Subcutaneous abdominal adipose tissue (tissue), 5 donors: ENCODE data around the gene TBCB.

Source experiments
- H3K27ac ChIP-seq: one replicate; pipeline ENCODE4 v1.7.0; 2013; ENCODE audit warnings: low read depth, mild to moderate bottlenecking, inconsistent platforms, low read length, moderate library complexity
- H3K27me3 ChIP-seq, 5 donors: one replicate each; pipeline ENCODE4 v1.7.0; 2013; ENCODE audit warnings: low read length in 5 of 5, inconsistent platforms in 1 of 5; ENCODE audit not compliant: control insufficient read depth in 5 of 5, insufficient read depth in 4 of 5
- H3K36me3 ChIP-seq, 5 donors: one replicate each; pipeline ENCODE4 v1.7.0; 2013; ENCODE audit warnings: low read length in 5 of 5; ENCODE audit not compliant: control insufficient read depth in 5 of 5, insufficient read depth in 5 of 5
- H3K4me1 ChIP-seq, 5 donors: one replicate each; pipeline ENCODE4 v1.7.0; 2013; ENCODE audit warnings: low read length in 5 of 5, mild to moderate bottlenecking in 3 of 5, moderate library complexity in 1 of 5; ENCODE audit not compliant: control insufficient read depth in 5 of 5, insufficient read depth in 5 of 5
- H3K4me3 ChIP-seq, 5 donors: one replicate each; pipeline ENCODE4 v1.7.0; 2013; ENCODE audit warnings: low read length in 5 of 5, low read depth in 1 of 5
- H3K9ac ChIP-seq, 5 donors: one replicate each; pipeline ENCODE4 v1.7.0; 2013; ENCODE audit warnings: low read length in 5 of 5, mild to moderate bottlenecking in 4 of 5, moderate library complexity in 3 of 5
- H3K9me3 ChIP-seq, 5 donors: one replicate each; pipeline ENCODE4 v1.7.0; 2013; ENCODE audit warnings: low read length in 5 of 5; ENCODE audit not compliant: control insufficient read depth in 5 of 5
- donor health status: healthy.
- donor health status: healthy.
- donor health status: healthy.
- donor health status: healthy.
- donor health status: healthy.

The TBCB gene

DNA sequence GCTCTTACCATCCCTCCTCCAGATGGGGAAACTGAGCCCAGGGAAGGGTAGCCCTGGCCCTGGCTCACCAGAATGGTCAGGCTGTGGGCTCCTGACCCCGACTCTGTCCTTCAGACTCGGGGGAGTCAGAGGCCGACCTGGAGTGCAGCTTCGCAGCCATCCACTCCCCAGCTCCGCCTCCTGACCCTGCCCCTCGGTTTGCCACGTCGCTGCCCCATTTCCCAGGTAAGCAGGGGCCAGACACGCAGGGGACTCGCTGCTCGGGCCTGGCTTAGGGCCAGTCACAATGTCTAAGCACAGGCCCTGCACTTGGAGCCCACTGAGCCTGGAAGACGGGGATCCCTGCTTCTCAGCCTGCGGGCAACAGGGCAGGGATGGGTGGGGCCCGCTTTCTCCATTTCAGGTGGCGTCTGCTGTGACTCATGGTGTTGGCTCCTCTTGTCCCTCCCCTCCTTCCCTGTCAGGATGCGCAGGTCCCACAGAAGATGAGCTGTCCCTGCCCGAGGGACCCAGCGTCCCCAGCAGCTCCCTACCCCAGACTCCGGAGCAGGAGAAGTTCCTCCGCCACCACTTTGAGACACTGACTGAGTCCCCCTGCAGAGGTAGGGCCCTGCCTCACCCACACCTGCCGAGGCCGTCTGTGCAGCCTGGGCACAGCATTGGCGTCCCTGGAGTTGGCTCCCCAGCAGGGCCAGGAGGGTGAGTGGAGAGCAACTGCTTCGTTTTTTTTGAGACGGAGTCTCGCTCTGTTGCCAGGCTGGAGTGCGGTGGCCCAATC, 13.5 kb upstream of the TBCB start:
- H3K9me3 ChIP-seq: no peaks in the 10 kb centered on the region
- H3K4me1 ChIP-seq: peaks cover 0 to 9% (median 0%) of the 10 kb centered on the region in 5 donors
- no peak overlapping the region for H3K27ac ChIP-seq
- peak overlapping the region in 1 of 5 donors; percentile 7 for H3K9ac ChIP-seq
- H3K27me3 ChIP-seq: no peaks in the 10 kb centered on the region
- peaks cover 0 to 10% (median 6%) of the 10 kb centered on the region in 5 donors for H3K36me3 ChIP-seq
- no peak overlapping the region for H3K4me3 ChIP-seq

GRCh38 chr19:36103040-36103626, 12.1 kb upstream of the TBCB start:
- H3K9me3 ChIP-seq: no peaks in the 10 kb centered on the region
- H3K36me3 ChIP-seq: peaks cover 0 to 20% (median 7%) of the 10 kb centered on the region in 5 donors
- H3K4me1 ChIP-seq: peaks cover 0 to 6% (median 0%) of the 10 kb centered on the region in 5 donors
- H3K4me3 ChIP-seq: no peak overlapping the region
- H3K9ac ChIP-seq: no peak overlapping the region
- H3K27me3 ChIP-seq: no peaks in the 10 kb centered on the region
- H3K27ac ChIP-seq: no peak overlapping the region

GRCh38 chr19:36103842-36104552, 11.3 kb upstream of the TBCB start:
- H3K36me3 ChIP-seq: peaks cover 0 to 20% (median 7%) of the 10 kb centered on the region in 5 donors
- no peaks in the 10 kb centered on the region for H3K9me3 ChIP-seq
- no peaks in the 10 kb centered on the region for H3K27me3 ChIP-seq
- no peak overlapping the region for H3K4me3 ChIP-seq
- no peak overlapping the region for H3K9ac ChIP-seq
- H3K4me1 ChIP-seq: peaks cover 0 to 6% (median 0%) of the 10 kb centered on the region in 5 donors
- no peak overlapping the region for H3K27ac ChIP-seq

DNA sequence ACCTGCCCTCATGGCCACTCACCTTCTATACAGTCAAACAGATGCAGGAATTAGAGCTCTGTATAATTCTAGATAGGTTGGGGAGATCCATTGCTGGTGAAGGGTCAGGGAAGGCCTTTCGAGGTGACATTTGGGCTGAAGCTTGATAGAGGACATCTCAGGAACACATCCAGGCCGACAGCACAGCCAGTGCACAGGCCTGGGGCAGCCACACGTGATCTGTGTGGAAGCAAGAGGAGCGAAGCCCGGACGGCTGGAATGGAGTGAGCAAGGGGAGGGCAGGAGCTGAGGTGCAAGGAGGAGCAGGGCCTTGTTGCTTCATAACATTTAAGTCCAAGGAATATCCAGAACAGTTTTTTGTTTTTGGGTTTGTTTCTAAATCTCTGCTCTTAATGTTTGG, 8.8 kb upstream of the TBCB start:
- Histone ChIP-seq H3K27ac (no peak overlapping the region), H3K9ac (no peak overlapping the region), H3K36me3 (peaks cover 0 to 28% (median 9%) of the 10 kb centered on the region in 5 donors), H3K27me3 (no peaks in the 10 kb centered on the region), H3K4me3 (no peak overlapping the region), H3K4me1 (no peaks in the 10 kb centered on the region), H3K9me3 (no peaks in the 10 kb centered on the region)

DNA sequence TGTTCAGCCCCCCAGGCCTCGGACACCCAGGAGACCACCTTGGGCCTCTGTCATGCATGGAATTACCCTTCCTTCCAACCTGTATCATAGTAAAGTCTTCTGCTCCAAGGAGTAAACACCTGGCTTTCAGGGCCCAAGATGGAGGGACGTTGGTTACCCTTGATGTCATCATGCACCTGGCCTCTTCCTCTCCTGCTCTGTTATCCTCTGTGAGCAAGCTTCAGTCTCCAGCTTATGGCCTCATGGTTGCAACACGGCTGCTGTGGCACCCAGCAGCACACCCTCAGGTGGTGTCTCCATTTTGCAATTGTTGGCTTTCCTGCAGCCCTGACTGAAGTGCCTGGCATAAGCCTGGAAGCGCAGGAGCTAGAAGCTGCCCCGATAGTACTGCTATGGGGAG, 8.3 kb upstream of the TBCB start:
- no peaks in the 10 kb centered on the region for H3K27me3 ChIP-seq
- peaks cover 0 to 30% (median 12%) of the 10 kb centered on the region in 5 donors for H3K36me3 ChIP-seq
- no peak overlapping the region for H3K27ac ChIP-seq
- no peak overlapping the region for H3K9ac ChIP-seq
- no peaks in the 10 kb centered on the region for H3K9me3 ChIP-seq
- H3K4me1 ChIP-seq: no peaks in the 10 kb centered on the region
- no peak overlapping the region for H3K4me3 ChIP-seq

DNA sequence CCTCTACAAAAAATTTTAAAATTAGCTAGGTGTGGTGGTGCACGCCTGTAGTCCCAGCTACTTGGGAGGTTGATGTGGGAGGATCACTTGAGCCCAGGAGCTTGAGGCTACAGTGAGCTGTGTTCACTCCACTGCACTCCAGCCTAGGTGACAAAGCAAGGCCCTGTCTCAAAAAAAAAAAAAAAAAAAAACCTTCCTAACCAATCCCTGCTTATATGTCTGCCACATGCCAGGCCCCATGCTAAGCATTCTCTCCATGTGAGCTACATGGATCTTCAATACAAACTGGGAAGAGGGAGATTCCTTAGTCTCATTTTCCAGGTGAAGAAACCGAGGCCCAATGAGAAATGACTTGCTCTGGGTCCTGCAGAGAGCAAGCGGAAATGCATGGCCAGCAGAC, 6.6 kb upstream of the TBCB start:
- H3K36me3 ChIP-seq: peaks cover 0 to 46% (median 23%) of the 10 kb centered on the region in 5 donors
- no peak overlapping the region for H3K27ac ChIP-seq
- H3K4me3 ChIP-seq: no peak overlapping the region
- no peaks in the 10 kb centered on the region for H3K27me3 ChIP-seq
- no peak overlapping the region for H3K9ac ChIP-seq
- H3K4me1 ChIP-seq: peaks cover 0 to 4% (median 4%) of the 10 kb centered on the region in 5 donors
- no peaks in the 10 kb centered on the region for H3K9me3 ChIP-seq

DNA sequence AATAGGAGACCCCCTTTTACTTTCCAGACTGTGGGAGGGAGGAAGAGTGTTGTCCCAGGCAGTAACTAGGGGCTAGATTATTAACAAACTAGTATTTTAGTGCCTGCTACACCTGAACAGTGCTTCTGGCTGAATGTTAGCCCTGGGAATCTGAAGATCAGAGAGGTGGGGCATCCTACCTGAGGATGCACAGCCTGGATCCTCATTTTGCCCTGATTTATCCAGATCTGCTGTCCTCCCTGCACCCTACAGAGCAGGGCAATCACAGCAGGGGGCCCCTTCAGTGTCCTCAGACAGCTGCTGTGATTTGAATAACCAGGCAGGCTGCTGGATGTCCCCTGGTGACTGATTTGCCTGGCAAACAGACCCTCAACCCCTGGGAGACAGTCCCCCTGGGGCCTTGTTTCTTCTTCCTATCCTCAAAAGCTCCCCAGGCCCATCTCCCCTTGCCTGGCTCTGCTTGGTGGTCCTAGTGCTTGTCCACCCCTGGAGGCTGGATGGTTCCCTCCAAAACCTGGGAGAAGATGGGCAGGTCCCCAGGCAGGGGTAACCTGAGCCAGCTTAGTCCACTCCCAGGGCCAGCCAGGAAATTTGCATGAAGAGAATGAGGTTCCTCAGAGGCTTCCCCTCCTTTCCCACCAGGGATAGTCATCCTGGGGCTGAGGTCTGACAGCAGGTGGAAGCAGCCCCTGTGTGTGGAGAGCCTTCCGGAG, 4.6 kb upstream of the TBCB start, which contains the start of gene OVOL3:
OVOL3 (plus strand) TSS at position 657 of the 713 bp plus-strand sequence. CDS start 60 bp downstream, outside the sequence.
- peaks cover 1 to 17% (median 15%) of the 10 kb centered on the region in 5 donors for H3K4me1 ChIP-seq
- H3K27me3 ChIP-seq: no peaks in the 10 kb centered on the region
- peak within 1 kb of the TSS in 1 of 5 donors; percentile 30 for H3K9ac ChIP-seq
- H3K4me3 ChIP-seq: no peak within 1 kb of the TSS
- peaks cover 0 to 41% (median 19%) of the 10 kb centered on the region in 5 donors for H3K36me3 ChIP-seq
- H3K27ac ChIP-seq: no peak within 1 kb of the TSS
- no peaks in the 10 kb centered on the region for H3K9me3 ChIP-seq

DNA sequence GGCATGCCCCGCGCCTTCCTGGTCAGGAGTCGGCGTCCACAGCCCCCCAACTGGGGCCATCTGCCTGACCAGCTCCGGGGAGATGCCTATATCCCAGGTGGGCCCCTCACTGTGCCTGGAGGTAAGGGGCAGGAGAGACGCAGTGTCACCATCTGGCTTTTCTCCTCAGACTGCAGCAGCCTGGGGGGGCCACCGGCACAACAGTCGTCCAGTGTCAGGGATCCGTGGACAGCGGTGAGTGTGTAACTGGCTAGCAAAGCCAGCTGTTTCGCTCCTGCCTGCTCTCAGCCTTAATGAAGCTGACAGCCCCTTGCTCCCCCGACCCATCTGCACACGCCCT, 4.1 kb upstream of the TBCB start:
- no peak overlapping the region for H3K27ac ChIP-seq
- H3K9me3 ChIP-seq: no peaks in the 10 kb centered on the region
- H3K4me3 ChIP-seq: no peak overlapping the region
- H3K9ac ChIP-seq: peak overlapping the region in 1 of 5 donors; percentile 30
- H3K27me3 ChIP-seq: no peaks in the 10 kb centered on the region
- peaks cover 5 to 23% (median 20%) of the 10 kb centered on the region in 5 donors for H3K4me1 ChIP-seq
- H3K36me3 ChIP-seq: peaks cover 0 to 41% (median 19%) of the 10 kb centered on the region in 5 donors

- H3K36me3 ChIP-seq: peaks cover 0 to 34% (median 21%) of the 10 kb centered on the region in 5 donors
These were observed 2.6 kb upstream of the TBCB start for GRCh38 chr19:36112678-36113077.

More at GRCh38 chr19:36112678-36113077, 2.6 kb upstream of the TBCB start:
- no peak overlapping the region for H3K27ac ChIP-seq
- no peaks in the 10 kb centered on the region for H3K27me3 ChIP-seq
- no peak overlapping the region for H3K4me3 ChIP-seq
- H3K9ac ChIP-seq: no peak overlapping the region
- H3K9me3 ChIP-seq: no peaks in the 10 kb centered on the region
- peaks cover 8 to 30% (median 23%) of the 10 kb centered on the region in 5 donors for H3K4me1 ChIP-seq
